H1 (cell line): Measurements from ENCODE around the gene FAM120B. TPM values are rescaled to one million over a fixed set of nuclear protein-coding genes. Genes with fewer than 3 reads are reported as not detected.

Experiments used
- FOSL1 ChIP-seq: IDR thresholded peaks from 2 replicates; pipeline ENCODE4 v1.6.1; 2011; ENCODE audit warnings: mild to moderate bottlenecking, low read depth, low read length, moderate library complexity; ENCODE audit not compliant: insufficient read depth
- RBBP5 ChIP-seq: IDR thresholded peaks from 2 replicates; pipeline ENCODE4 v1.7.1; 2012; ENCODE audit warnings: low read depth, mild to moderate bottlenecking, inconsistent platforms, low read length, moderate library complexity, borderline replicate concordance
- RFX5 ChIP-seq: IDR thresholded peaks from 2 replicates; pipeline ENCODE4 v1.6.1; 2011; ENCODE audit warnings: low read depth, low read length, improper control_type of control experiment, borderline replicate concordance
- SIRT6 ChIP-seq: IDR thresholded peaks from one replicate; pipeline ENCODE4 v1.7.1; 2012; ENCODE audit warnings: low read length, inconsistent platforms
- polyA plus RNA-seq, 7 experiments: library from polyadenylated mRNA; depleted of rRNA in 3 of 7; stranded (reverse) in 5 of 7; unstranded in 2 of 7; fragments of >200 nt in 5 of 7; fragments of 200-250 nt in 2 of 7; gene quantifications; 1 replicate in 5 of 7; 2 replicates in 1 of 7; 4 replicates in 1 of 7; pipeline versions ENCODE4 v1.2.1 to v1.2.3, GENCODE V29; 2011 to 2013; ENCODE audit warnings: missing spikeins in 2 of 7, mixed read lengths in 2 of 7
- total RNA-seq: library from RNA; stranded (reverse); fragmentation: NEBNext Ultra II Directional; extraction: Animal tissue kit (Norgen Biotek cat#: 25700); gene quantifications from 2 replicates; pipeline ENCODE4 v1.2.1, GENCODE V29; 2021

The FAM120B gene
- total and polyA plus RNA-seq, 2 of the 8 experiments (the other 6 are each of a cell fraction or from before 2014, with no cell fraction given): 5.1 to 12.5 TPM

DNA sequence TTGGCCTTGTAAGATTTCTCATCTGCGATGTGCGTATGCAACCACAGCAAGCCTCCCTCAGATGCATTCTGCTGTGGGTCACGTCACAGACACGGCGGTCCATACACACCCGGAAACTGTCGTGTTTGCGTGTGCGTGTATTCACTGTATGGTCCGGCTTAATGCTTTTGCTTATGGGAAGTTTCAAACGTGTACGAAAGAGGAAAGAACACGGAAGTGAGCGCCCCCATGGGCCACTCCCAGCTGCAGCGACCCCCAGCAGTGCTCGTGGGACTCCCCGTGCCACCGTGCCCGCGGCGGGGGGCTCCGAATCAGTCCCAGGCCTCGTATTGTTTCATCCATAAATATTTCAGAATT is 25.9 kb upstream of the FAM120B start (continued):
- TF ChIP-seq RFX5 (no peak), FOSL1 (no peak), RBBP5 (no peak), SIRT6 (no peak)
